Forelimb muscle (tissue), 1 donor: ENCODE data around the gene SULT1C4. TPM values are rescaled to one million over a fixed set of nuclear protein-coding genes. Genes with fewer than 3 reads are reported as not detected.

Experiments
- DNase-seq: peaks from one replicate; pipeline ENCODE4 v3.0.0-alpha.2; 2013; ENCODE audit warnings: low read depth
- polyA plus RNA-seq: library from polyadenylated mRNA; unstranded; fragments of 120-200 nt; gene quantifications from one replicate; pipeline ENCODE4 v1.2.1, GENCODE V29; 2013; ENCODE audit not compliant: insufficient read length

The SULT1C4 gene
- polyA plus RNA-seq, 1 donor = 16.6 TPM

DNA sequence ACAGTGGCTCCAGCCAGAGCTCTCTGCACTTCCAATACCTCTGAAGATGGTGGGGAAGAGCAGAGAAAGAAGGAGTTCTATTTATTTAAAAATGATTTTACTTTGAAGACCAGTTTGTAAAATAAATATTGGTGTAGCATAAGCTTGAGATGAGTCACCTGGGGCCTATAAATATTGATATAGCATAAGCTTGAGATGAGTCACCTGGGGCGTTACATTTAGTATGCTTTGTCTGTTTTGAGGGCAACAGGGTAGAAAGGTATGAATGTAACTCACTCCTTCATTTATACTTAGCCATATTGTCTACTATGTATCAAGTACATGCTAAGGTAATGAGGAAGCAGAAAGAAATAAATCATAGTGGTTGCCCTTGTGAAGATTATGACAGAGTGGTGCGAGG is 7.7 kb upstream of the SULT1C4 start:
- DNase-seq = no peak

DNA sequence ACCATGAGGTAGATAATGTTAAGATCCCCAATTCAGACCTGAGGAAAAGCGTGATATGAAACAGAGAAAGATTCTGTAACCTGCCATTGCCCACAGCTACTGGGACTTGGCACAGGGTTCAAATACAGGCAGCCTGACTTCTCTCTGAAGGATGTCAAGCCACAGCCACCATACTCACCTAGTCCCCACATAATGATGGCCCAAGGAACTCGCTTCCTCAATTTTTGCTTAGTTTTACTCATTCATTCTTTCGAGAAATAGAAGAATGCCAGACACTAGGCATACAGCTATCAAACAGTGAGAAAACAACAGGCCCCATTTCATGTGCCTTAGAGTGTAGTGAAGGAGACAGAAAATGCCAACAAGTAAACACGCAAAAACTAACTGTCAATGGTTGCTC is 980 bp upstream of the SULT1C4 start:
- no peak for DNase-seq

DNA sequence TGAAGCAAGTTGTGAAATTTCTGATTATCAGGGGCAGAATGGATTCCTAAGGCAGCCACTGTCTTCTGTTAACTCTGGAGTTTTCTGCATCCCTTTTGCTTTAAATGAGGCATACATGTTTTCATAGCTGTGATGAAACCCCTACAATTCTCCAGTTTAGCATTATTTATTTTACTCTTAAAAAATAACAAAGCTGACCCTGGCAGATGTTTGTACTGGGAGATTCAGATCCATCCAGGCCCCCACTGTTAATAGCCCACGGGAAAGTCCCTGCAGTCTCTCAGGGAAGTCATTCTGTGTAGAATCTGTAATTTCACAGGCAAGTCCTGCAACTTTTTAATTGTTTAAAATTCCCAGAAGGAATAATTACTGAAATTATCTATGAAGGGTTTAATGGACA is 353 bp upstream of the SULT1C4 start:
- DNase-seq = no peak

DNA sequence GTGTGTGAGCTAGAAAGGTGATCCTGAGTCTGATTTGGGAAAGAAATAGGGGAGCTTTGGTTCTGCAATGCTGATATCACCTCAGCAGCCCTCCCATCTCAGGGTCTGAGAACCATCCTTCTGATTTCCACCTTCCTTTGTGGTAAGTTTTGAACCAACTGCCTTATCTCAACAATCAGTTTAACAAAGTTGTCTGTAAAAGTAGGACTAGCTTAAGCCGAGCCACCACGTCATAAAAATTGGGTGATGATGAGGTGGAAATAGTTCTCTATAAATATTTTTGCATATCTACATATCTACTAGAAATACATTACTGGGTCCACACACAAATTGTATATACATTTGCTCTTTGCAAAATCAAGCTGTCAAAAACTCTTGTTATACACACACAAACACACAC is 1.1 kb downstream of the SULT1C4 start:
- DNase-seq = no peak

DNA sequence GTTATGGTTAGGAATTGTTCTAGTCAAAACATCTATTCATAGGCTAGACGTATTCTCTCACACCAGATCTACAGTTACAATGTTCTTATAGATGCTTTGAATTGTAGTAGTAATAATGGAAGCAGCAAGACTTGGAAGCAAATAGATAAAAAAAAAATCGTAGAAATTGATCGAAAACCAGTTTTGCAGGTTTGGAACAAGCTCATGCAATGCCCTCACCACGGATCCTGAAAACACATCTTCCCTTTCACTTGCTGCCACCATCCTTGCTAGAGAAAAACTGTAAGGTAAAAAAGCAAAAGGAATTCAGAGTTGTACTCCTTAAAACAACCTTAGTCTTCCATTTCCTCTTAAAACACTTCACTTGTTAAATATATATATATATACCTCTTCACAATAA is 4.4 kb downstream of the SULT1C4 start:
- DNase-seq = no peak

DNA sequence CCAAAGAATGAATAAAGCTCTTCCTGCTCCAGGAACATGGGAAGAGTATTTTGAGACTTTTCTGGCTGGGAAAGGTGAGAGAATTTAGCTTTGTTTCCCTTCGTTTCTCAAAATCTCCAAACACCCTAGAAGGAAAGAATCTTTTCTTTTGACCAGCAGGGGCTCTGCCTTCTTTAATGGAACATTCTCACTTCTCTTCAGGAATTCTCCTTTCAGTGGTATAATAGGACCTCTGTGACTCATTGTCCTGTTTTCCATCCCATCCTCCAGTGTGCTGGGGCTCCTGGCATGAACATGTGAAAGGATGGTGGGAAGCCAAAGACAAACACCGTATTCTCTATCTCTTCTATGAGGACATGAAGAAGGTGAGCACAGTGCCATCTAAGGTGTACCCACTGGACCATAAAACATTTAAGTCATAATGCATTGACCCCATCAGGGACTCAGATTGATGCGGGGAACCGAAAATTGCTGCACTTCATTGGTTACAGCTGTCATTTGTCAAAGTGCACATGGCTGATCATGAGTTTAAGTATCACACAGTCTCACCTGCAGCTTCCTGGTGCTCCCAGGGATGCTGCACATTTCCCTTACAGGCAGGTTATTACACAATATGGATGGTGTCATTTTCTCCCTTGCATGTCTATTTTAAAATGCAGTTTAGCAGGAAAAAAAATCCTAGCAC is 5.5 kb downstream of the SULT1C4 start:
- DNase-seq = no peak

DNA sequence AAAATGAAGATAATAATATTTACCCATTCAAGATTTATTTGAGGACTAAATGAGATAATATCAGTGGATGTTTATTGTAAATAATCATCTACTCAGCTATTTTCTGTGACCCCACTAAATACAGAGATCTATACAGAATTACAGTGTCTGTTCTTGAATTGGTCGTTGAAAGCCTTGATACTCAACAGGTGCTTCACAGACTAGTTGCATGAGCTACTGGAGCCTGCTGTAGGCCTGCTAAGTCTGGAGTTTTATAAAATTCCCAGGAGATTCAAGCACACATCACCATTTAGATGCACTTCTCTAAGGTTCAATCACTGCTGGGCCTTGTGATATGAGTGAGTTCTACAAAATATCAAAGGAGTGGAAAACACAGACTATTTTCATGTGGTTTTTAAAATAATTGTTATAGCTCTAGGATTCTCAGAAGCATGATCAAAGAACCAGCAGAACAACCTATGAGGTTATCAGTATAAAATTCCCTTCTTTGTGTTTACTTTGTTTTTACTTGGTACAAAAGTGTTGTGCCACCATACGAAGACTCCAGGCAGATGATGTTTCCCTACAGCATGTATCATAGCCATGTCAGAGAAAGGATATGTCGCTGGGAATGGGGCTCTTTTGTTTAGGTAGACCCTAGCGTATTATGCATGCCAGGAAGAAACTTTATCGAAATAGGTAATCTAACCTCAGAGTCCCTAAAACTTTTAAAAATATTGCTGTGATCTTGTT is 7.1 kb downstream of the SULT1C4 start:
- no peak for DNase-seq

DNA sequence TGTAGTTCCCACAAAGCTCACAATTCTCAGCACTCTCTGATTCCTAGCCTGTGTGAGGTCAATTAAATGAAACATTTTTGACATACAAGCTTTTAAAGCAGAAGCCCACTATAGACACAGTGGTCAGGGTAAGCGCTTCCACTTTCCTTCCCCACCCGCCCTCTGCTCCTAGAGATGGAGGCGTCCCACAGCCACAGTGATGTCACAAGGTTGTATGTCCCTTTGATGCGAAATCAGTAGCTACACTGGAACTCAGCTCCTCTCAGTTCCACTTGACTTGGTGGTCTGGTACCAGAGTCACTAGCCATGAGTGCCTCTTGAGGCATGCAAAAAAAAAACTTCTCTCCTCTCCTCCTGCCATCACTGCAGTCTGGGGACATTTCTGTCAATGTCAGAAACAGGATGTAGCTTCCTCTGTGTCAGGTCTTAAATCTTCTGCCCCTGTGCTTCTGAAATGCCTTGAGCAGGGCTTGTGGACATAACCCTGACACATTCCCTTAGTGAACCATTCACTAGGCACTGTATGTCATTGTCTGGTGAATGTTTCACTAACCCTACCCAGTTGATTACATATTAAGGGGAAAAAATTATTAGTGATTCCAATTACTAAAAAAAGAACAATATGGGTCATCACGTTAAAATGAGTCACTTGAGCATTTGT is 7.8 kb downstream of the SULT1C4 start:
- no peak for DNase-seq

DNA sequence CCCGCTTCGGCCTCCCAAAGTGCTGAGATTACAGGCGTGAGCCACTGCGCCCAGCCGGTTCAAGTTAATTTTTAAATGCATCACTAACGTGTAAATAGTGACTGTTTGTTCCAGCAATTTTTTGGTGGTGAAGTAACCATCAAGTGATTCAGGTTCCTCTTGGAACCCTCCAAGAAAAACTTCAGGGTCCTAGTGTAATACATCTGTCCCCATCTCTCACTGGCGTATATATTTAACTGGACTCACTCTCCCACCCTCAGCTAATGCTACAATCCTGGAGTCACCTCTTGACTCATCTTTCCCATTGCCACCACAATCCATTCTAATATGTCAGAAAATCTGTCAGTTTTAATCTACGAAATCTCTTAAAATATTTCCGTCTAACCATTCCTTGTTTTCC is 10.3 kb downstream of the SULT1C4 start:
- DNase-seq = no peak

DNA sequence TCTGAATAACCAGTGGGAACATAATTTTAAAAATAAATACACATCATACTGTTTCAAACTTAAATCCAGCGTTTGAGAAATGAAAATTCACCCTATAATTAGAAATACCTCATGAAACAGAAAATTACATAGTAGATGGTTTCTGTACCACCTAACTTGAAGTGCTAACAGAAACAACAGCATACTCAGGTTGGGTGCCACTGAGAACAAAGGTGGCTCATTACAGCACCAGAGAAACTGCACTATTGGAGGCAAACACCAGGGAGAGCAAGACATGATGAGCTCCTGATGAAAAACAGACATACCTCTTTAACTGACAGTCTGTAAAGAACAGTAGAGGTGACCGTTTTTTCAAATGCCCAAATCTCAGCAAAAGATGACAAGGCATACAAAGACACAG is 12.6 kb downstream of the SULT1C4 start:
- DNase-seq = no peak

DNA sequence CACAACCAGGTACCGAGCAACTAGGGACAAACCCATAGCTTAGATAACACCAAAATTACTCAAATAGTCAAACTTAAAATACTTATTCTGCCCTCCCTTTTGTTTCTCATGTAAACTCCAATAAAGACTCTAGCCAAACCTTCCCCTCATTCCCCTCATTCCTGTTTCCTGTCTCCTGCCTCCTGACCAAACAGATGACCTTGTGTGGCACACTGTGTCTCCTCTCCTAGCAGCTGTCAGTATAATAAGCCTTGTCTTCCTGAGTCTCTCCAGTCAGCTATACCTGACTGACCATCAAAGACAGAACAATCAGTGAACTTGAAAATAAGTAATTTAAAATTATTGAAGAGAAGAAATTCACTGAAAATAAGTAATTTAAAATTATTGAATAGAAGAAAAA is 14.3 kb downstream of the SULT1C4 start:
- DNase-seq = no peak

DNA sequence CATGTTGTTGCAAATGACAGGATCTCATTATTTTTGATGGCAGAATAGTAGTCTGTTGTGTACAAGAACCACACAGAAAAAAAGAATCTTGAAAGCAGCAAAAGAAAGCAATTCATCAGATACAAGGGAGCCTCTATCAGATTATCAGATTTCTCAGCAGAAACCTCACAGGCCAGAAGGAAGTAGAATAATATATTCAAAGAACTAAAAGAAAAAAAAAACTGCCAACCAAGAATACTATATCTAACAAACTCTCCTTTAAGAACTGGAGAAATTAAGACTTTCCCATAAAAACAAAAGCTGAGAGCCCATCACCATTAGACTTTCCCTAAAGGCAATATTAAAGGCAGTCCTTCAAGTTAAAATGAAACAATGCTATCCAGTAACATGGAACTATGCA is 15.4 kb downstream of the SULT1C4 start:
- no peak for DNase-seq

DNA sequence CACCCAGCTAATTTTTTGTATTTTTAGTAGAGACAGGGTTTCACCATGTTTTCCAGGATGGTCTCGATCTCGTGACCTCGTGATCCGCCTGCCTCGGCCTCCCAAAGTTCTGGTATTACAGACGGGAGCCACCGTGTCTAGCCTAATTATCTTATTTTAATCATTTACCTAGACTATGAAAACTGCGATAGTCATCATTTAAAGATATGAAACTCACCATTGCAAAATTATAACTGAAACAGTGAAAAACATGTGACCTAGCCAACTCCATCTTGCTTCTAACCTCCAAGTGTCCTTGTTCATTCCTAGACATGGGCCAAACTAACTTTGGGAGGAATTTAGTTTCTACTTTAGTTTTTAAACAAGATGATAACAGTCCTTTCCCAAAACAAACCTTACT is 17.4 kb downstream of the SULT1C4 start:
- DNase-seq = no peak

DNA sequence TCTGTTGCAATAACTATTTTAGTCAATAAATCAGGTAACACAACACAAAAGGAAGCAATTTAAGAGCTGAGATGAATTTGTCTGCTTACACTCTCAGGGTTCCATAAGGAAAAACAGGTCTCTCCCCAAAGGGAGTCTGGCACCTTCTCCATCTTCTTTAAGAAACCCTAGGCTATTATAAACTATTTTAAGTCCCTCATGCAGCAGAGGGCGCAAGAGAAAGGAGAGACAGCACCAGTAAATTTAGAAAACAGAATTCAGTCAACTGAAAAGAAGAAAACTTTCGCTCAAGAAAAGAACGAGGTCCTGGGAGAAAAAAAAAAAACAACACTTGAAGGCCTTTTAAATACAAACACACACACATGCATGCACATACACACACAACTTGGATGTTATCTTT is 19.1 kb downstream of the SULT1C4 start:
- no peak for DNase-seq

DNA sequence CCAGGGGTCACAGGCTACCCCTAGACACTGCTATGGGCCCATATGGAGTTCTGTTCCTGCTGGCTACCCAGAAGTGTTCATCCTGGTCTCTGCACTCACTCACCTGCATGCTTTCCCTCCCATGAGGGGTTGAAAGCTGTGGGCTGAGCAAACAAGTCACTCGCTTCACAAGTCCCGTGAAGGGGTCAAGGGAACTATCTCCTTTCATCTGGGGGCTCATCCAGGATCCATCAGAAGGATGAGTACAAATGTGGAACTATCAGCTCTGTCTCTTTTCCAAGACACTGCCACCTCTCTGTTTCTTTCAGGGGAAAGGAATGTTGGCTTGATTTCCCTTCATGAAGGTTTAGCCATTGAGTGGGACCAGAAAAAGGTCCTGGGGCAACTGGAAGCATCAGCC is 21.7 kb downstream of the SULT1C4 start:
- DNase-seq = no peak

DNA sequence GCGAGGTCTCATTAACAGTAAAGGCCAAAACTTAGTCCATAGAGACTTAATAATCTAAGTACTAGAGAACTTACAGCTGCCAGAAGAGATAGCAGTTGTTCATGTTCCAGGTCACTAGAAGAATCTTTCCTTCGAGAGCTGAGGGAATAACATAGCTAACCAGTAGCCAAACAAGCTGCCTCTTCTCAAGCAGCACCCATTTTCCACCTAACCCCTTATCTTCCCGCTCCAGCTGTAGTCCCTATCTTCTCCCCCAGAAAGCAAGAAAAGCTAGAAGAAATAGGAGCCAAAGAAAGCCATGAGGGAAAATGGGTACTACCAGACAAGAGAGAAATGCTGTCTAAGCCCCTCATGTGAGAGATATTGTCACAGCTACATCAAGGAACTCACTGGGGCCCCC is 24.0 kb downstream of the SULT1C4 start:
- no peak for DNase-seq

DNA sequence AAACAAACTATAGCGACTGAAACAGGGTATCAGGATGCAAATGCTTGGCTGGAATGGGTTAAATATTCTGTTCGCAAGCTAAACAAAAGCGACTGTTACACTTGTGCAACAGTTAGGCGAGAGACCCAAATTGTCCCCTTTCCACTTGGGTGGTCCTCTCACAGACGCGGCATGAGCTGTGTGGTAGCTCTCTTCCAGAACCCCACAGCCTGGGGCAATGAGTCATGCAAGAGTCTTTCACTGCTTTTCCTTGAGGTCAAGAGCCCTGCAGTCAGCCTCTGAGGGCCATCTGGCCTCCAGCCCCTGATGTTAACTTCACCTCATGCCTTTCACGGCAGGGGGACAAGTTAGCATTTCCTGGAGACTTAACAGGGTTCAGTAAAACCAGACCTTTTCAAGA is 25.7 kb downstream of the SULT1C4 start:
- DNase-seq = no peak

DNA sequence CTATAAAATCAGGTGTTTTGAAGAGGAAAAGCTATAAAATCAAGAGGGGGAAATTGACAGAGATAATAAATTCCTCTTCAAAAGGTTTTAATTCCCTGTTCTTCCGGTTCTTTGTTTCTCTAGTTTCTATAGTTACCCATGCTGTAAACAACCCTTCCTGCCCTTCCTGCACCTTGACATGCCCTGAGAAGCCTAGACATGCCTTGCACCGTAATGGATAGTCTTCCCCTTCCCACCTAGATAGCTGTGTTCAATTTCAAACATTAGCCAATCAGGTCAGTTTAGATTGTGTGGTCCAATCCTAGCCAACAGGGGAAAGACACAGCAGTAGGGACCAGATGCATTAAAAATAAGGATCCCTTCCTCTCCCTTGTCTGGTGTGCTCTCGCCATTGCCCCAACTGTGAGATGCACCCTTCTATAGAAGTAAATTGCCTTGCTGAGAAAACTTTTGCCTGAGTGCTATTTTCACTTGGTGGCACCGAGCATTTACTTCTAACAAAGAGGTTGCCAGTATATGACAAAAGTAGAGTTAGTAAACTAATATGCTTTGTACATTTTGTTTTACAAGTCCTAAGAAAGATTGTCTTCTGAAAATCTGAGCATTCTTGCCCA is 27.1 kb downstream of the SULT1C4 start:
- no peak for DNase-seq

DNA sequence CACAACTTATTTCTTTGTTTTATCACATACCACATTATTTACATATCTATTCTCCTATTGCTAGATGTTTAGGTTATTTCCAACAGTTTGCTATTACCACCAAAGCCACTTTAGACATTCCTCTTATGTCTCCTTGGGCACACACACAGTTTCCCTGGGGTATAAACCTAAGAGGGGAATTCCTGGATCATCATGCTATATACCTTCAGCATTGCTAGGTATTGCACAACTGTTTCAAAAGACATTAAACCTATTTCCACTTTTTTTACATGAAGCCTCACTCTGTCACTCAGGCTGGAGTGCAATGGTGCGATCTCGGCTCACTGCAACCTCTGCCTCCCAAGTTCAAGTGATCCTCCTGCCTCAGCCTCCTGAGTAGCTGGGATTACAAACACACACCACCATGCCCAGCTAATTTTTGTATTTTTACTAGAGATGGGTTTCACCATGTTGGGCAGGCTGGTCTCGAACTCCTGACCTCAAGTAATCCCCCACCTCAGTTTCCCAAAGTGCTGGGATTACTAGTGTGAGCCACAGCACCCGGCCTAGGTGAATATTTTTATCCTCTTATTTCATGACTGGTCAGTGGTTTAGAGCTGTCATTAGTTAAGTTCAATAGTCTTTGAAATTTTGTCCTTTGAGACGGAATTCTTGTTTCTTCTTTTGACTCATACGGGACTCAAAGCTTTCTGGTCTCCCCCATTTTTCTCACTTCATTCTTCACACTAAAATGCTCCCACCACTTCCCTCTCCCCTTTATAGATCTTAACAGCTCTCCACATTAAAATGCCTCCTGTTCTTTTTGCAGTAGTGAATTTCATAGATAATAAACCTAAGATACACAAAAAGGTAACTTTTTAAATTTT is 30.3 kb downstream of the SULT1C4 start:
- DNase-seq = no peak

DNA sequence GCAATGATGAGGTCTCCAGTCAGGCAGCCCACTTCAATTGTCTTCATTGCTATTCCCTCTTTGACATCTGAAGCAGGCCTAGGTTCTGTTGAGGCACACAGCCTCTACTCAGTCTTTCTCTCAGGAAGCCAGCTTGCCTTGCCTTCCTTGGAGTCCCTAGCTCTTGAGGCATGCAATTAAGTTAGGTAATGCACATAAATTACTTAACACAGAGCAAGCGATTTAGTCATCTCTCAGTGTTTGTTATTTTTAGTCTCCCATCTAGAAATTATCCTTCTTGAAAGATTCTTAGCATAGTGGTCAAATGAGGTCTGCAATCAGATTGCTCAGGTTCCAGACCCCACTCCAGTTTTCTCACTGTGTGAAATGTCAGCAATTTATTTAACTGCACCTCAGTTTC is 32.0 kb downstream of the SULT1C4 start:
- no peak for DNase-seq

DNA sequence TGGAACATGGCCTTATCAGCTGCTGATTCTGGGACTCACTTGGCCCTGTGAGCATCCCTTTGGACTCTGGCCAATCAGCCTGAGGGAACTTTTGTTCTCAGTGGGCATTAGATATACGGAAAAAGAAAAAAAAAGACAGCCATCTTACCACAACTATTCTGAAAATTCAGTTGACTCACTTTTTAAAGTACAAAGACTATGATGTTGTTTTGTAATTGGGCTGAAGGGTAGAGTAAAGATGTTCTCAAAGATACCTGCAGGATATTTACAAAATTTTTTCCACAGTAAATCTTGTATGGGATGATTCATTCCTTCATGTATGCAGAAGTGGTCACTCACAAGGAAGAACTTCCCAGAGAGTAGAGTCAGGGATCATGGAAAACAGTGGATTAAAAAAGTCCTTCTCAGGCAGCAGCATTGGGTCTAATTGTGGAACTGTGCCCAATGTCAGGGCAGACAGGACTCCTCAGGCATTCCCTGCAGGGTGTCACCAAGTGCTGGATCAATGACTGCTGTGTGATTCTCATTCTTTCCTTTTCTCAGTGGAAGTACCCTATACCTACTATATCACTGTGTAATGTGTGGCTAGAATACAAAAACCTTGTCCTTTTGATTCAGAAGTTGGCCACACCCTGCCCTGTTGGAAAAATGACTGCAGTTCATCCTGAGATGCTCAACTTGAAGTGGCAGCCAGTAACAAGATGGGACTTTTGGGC is 35.4 kb downstream of the SULT1C4 start:
- no peak for DNase-seq
